SKM-1 treated with dmso at 0.1 percent for 144 hours (cell line): ENCODE measurements around the gene ADIPOQ.
"Not testable (repeated sequence)": the region's sequence is repeated elsewhere in the genome, so short reads cannot be mapped to it uniquely, and the experiment has no call there.

ENCODE experiments used
- DNase-seq: peaks from one replicate; lab custom pipeline; 2025; ENCODE audit not compliant: unreplicated experiment; lab: John Stamatoyannopoulos, UW

The ADIPOQ gene

GRCh38 chr3:186826410-186826975 is 16.0 kb upstream of the ADIPOQ start:
- DNase-seq: no peak

- peak; percentile 90 for DNase-seq
These were observed 15.3 kb upstream of the ADIPOQ start for GRCh38 chr3:186826976-186827857.

GRCh38 chr3:186828340-186828739 is 14.2 kb upstream of the ADIPOQ start:
- no peak for DNase-seq

GRCh38 chr3:186831798-186832197 is 10.7 kb upstream of the ADIPOQ start:
- DNase-seq: no peak

GRCh38 chr3:186832276-186832675 is 10.2 kb upstream of the ADIPOQ start:
- DNase-seq: no peak

GRCh38 chr3:186839874-186840641 is 2.5 kb upstream of the ADIPOQ start:
- DNase-seq: peak; percentile 32

GRCh38 chr3:186841620-186842019 is 890 bp upstream of the ADIPOQ start:
- DNase-seq: no peak

GRCh38 chr3:186843039-186843432 is 526 bp downstream of the ADIPOQ start:
- DNase-seq: no peak

GRCh38 chr3:186844908-186845307 is 2.4 kb downstream of the ADIPOQ start:
- DNase-seq: no peak

- no peak for DNase-seq
These were observed 3.2 kb downstream of the ADIPOQ start for GRCh38 chr3:186845756-186846155.

- no peak for DNase-seq
These were observed 4.9 kb downstream of the ADIPOQ start for GRCh38 chr3:186847437-186847836.

- DNase-seq: peak; percentile 16
These were observed 7.0 kb downstream of the ADIPOQ start for GRCh38 chr3:186849374-186849975.

- DNase-seq: not testable (repeated sequence)
These were observed 9.3 kb downstream of the ADIPOQ start for GRCh38 chr3:186851835-186852234.

- no peak for DNase-seq
These were observed 10.5 kb downstream of the ADIPOQ start for GRCh38 chr3:186852994-186853393.

GRCh38 chr3:186854146-186854545 is 11.6 kb downstream of the ADIPOQ start:
- DNase-seq: no peak

- DNase-seq: no peak
These were observed 12.4 kb downstream of the ADIPOQ start for GRCh38 chr3:186854954-186855353.

- no peak for DNase-seq
These were observed 15.2 kb downstream of the ADIPOQ start for GRCh38 chr3:186857743-186858142.

- DNase-seq: not testable (repeated sequence)
These were observed 22.8 kb downstream of the ADIPOQ start for GRCh38 chr3:186865215-186865853.

- not testable (repeated sequence) for DNase-seq
These were observed 23.6 kb downstream of the ADIPOQ start for GRCh38 chr3:186866095-186866494.

GRCh38 chr3:186869253-186870100 is 27.0 kb downstream of the ADIPOQ start:
- no peak for DNase-seq
